AG10803 (cell line): ENCODE results near the gene RBP2.

ENCODE experiments used
- DNase-seq: peaks from one replicate; pipeline ENCODE4 v3.0.0; 2010; ENCODE audit warnings: low read depth
- H3K4me3 ChIP-seq: 2 replicates; pipeline ENCODE4 v1.5.1; 2011; ENCODE audit warnings: mild to moderate bottlenecking, low read length, control low read depth
- TF ChIP-seq, protein P1 (sequence below): conservative IDR thresholded peaks from 2 replicates; pipeline ENCODE4 v1.5.1; 2011; ENCODE audit warnings: mild to moderate bottlenecking, low read length, control low read depth, inconsistent platforms

Gene RBP2

DNA sequence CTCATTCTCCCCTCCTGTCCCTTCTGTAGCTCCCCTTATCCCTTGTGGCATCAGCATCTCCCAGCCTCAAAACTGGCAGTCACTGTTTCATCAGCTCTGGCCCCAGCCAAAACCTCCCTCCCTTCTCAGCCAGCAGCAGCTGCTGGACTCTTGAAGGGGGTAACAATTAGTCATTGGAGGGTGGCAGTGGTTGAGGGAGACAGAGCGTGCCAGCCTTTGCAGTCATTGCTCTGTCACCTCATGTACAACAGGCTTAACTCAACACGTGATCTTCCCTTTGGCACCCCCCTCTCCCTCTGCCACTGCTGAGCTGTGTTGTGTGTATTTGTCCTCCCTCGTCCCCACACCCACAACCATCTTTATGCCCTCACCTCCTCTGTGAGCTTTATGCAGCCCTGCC lies 28.2 kb downstream of the RBP2 start:
- TF ChIP-seq, protein P1, sequence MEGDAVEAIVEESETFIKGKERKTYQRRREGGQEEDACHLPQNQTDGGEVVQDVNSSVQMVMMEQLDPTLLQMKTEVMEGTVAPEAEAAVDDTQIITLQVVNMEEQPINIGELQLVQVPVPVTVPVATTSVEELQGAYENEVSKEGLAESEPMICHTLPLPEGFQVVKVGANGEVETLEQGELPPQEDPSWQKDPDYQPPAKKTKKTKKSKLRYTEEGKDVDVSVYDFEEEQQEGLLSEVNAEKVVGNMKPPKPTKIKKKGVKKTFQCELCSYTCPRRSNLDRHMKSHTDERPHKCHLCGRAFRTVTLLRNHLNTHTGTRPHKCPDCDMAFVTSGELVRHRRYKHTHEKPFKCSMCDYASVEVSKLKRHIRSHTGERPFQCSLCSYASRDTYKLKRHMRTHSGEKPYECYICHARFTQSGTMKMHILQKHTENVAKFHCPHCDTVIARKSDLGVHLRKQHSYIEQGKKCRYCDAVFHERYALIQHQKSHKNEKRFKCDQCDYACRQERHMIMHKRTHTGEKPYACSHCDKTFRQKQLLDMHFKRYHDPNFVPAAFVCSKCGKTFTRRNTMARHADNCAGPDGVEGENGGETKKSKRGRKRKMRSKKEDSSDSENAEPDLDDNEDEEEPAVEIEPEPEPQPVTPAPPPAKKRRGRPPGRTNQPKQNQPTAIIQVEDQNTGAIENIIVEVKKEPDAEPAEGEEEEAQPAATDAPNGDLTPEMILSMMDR, result no peak
- no peak overlapping the region for H3K4me3 ChIP-seq
- DNase-seq, result no peak

DNA sequence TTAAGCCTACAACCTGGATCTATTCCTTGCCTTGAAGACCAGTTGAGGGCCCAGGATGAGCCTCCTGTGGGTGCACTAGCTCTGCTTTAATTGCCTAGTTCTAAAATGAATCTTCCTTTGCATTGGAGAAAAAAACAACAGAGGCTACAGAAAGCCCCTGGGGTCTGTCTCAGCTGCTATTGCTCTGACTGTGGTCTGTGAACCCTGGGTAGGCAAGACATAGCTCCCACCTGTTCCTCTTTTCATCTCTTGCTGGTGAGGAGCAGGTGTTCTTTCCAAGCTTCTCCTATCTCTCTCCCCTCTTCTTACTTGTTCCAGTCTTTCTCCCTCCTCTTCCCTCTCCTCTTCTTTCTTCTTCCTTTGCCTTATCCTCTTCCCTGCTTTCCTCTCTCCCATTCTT lies 28.8 kb downstream of the RBP2 start:
- DNase-seq, result no peak
- TF ChIP-seq, protein P1, result no peak
- no peak overlapping the region for H3K4me3 ChIP-seq

DNA sequence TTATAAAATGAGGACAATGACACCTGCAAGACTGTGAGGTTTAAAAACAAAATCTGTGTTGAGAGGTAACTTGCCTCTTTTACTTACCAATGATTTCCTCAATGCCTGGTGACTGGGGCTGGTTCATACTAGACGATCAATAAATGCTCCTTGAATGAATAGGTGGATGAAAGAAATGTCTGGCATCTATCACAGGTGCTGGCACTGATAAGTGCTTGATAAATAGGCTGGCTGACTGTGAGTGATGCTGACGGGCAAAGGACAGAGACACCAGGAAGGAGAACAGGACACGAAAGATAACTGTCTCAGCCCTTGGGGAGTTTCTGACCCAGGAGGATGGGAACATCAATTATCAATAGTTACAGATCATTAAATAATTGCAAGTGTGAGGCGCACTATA lies 31.9 kb downstream of the RBP2 start:
- DNase-seq, result no peak
- H3K4me3 ChIP-seq, result no peak overlapping the region
- TF ChIP-seq, protein P1, result no peak

DNA sequence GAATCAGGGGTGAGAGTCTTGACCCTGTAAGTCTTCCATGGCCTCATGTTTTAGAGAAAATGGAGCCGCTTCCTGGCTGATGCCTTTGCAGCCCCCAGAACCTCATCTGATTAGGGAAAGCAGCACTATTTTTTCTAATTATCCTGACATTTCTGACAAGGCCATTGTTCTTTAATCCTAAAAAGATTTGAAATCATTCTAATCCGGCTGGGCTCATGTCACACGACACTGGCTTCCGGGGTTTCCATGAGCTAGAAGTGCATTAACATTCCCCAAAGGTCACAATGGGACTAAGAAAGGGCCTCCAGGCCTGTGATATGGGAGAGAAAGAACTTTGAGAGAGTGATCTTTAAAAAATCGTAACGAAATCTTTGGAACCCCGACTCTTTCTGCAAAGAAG lies 33.1 kb downstream of the RBP2 start:
- no peak overlapping the region for H3K4me3 ChIP-seq
- DNase-seq, result no peak
- TF ChIP-seq, protein P1, result no peak

DNA sequence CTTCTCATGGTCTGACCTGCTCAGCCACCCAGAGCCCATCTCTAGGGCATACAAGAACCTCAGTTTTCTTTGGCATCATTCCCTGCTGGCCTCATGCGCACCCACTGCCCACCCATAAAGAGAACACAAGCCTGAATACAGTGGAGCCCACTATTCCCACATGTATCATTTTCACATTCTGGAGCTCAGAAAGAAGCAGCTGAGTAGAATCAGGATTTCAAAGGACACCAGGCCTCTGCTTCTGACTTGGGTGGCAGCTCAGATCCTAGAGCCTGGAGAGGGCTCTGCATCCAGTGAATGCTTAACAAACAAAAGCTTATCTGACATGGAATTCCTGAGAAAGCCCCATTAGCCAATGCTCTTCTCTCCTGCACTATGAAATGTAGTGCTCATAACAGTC lies 34.7 kb downstream of the RBP2 start:
- TF ChIP-seq, protein P1, result no peak
- no peak overlapping the region for H3K4me3 ChIP-seq
- no peak for DNase-seq

DNA sequence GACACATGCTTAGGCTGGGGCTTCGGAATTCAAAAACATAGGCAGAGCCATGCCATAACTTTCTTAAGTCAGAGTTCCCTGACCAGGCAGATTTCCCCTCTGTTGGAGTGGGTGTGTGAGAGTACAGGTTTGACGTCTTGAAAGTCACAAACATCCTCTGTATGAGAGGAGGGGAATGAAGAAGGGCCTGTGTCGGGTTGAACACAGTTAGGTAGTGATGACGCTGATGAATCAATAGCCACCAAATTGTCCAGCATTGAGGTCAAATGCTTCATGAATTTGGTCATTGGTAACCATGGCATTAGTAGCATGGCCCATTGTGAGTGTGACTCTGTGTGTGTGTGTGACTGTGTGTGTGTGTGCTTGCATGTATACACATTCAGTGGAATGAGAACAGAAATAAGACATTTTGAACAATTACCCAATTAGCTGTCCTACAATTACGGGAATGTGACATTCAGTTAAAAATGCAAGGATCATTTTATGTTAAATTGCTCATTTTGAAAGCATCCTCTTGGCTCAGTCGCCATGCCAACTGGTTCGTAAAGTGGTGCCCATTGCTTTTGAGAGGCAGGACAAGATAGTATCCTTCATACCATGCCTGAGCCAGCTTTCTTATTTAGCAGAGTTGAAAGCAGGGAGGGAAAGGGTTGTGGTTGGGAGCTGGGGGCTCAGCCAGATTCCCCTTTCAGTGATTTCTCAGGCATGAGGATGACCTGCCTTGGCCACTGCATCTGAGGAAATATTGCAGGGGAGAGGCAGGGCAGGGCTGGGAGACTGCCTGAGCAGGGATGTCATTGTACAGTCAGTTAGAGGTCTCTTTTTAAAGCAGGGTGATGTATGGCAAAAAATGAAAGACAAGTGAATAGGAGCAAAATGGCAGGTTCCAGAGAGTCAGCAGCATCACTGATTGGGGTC lies 35.4 kb downstream of the RBP2 start:
- no peak for DNase-seq

More for the DNA sequence above, 35.4 kb downstream of the RBP2 start:
- TF ChIP-seq, protein P1, result no peak
- no peak overlapping the region for H3K4me3 ChIP-seq
